ENCODE measurements around the gene DR1.
"Not testable (repeated sequence)": the region's sequence is repeated elsewhere in the genome, so short reads cannot be mapped to it uniquely, and the experiment has no call there.

The DR1 gene

GRCh38 chr1:93344484-93344883 lies 1.2 kb upstream of the DR1 start:
- no peak for DNase-seq

- DNase-seq = no peak
These were observed 648 bp upstream of the DR1 start for GRCh38 chr1:93344886-93345632.

GRCh38 chr1:93346421-93346993 lies 800 bp downstream of the DR1 start:
- no peak for DNase-seq

GRCh38 chr1:93347334-93347899 lies 1.7 kb downstream of the DR1 start:
- no peak for DNase-seq

- DNase-seq = no peak
These were observed 2.5 kb downstream of the DR1 start for GRCh38 chr1:93348104-93348728.

- DNase-seq = no peak
These were observed 3.8 kb downstream of the DR1 start for GRCh38 chr1:93349231-93350135.

- no peak for DNase-seq
These were observed 4.6 kb downstream of the DR1 start for GRCh38 chr1:93350322-93350721.

- DNase-seq = no peak
These were observed 5.2 kb downstream of the DR1 start for GRCh38 chr1:93350875-93351274.

- not testable (repeated sequence) for DNase-seq
These were observed 5.6 kb downstream of the DR1 start for GRCh38 chr1:93351346-93351745.

GRCh38 chr1:93352376-93352775 lies 6.7 kb downstream of the DR1 start:
- no peak for DNase-seq

GRCh38 chr1:93353286-93353685 lies 7.6 kb downstream of the DR1 start:
- DNase-seq = no peak

- DNase-seq = no peak
These were observed 9.0 kb downstream of the DR1 start for GRCh38 chr1:93354749-93355148.

GRCh38 chr1:93357242-93357641 lies 11.5 kb downstream of the DR1 start:
- no peak for DNase-seq

- DNase-seq = no peak
These were observed 12.6 kb downstream of the DR1 start for GRCh38 chr1:93358293-93358692.

GRCh38 chr1:93360111-93360510 lies 14.4 kb downstream of the DR1 start:
- DNase-seq = no peak

- no peak for DNase-seq
These were observed 16.5 kb downstream of the DR1 start for GRCh38 chr1:93362237-93362636.

- DNase-seq = no peak
These were observed 20.1 kb downstream of the DR1 start for GRCh38 chr1:93365813-93366212.

- no peak for DNase-seq
These were observed 24.0 kb downstream of the DR1 start for GRCh38 chr1:93369734-93370133.

GRCh38 chr1:93374334-93375106 lies 28.8 kb downstream of the DR1 start:
- no peak for DNase-seq

- DNase-seq = no peak
These were observed 38.9 kb downstream of the DR1 start for GRCh38 chr1:93384656-93385055.

- not testable (repeated sequence) for DNase-seq
These were observed 40.6 kb downstream of the DR1 start for GRCh38 chr1:93386268-93386667.

- DNase-seq = no peak
These were observed 48.8 kb downstream of the DR1 start for GRCh38 chr1:93394514-93394913.

Measured in NCI-H2171 (cell line).